ENCODE results near the gene DNAJC7.

DNAJC7 gene

DNA sequence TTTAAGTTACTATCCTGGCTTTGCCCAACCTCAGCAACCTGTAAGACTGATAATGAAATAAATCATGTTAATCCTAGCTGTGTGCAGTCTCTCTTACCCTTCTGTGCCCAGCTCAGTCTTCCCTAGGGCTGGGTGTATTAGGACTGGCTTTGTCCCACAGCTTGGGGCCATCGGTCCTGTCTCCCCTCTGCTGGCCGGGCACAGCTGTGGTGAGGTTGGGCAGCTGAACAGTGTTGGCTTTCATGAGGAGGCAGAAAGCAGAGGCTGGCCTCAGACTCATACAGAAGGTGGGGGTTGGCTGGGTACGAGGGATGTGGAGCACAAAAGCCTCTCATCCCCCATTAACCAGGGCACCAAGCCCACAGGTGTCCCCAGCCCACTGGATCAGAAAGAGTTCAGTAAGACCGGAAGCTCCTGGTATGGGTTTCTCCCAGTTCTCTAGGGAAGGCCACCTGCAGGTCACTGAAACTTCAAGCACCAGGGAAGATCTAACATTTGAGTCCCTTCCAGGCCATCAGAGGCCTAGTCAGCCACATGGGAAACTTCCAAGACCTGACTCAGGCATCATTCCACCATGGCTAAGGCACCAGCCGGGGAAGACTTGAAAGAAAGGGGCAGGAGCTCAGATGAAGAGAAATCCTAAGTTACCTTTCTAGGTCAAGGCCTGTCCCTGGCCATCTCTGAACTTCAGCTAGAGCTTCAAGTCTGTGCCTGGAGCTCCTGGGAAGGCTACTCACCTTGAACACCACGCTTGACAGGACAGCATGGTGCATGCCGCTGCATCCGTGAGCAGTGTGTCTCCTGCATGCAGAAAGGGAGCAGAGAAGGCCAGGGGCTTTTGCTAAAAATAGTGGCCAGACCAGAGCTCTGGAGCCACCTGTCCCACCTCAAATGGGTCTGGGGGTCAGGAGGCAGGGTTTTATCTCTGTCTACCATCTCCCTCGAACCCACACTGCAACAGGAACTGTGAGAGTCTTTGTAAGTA, 41.8 kb downstream of the DNAJC7 start:
- H3K18ac ChIP-seq (ENCODE audit: low read length): no peak overlapping the region
- H3K4me3 ChIP-seq (ENCODE audit: low read depth, low read length): no peak overlapping the region
- no peak overlapping the region for H4K91ac ChIP-seq (ENCODE audit: low read depth, low read length)
- no peak overlapping the region for H2BK12ac ChIP-seq (ENCODE audit: low read length)
- no peak overlapping the region for H3K14ac ChIP-seq (ENCODE audit: low read length)
- H3K27me3 ChIP-seq (ENCODE audit: insufficient read depth, low read length): no peaks in the 10 kb centered on the region
- H3K36me3 ChIP-seq (ENCODE audit: control insufficient read depth in 1 of 2, insufficient read depth in 2 of 2, low read length in 2 of 2): peaks cover 68 to 80% of the 10 kb centered on the region in 2 experiments
- no peaks in the 10 kb centered on the region for H3K9me3 ChIP-seq (ENCODE audit: insufficient read depth, low read depth, low read length)
- no peaks in the 10 kb centered on the region for H3K79me2 ChIP-seq (ENCODE audit: control insufficient read depth, insufficient read depth, low read length, poor library complexity)
- H3K4me2 ChIP-seq (ENCODE audit: low read length): no peak overlapping the region
- no peak overlapping the region for H2AFZ ChIP-seq (ENCODE audit: insufficient read depth, low read length, poor library complexity)
- WGBS (ENCODE audit: extremely low coverage, insufficient coverage, insufficient read length): no CpG with 5 or more reads among the region's 9 CpGs
- H3K27ac ChIP-seq (ENCODE audit: low read depth, low read length): no peak overlapping the region
- no peak overlapping the region for H4K8ac ChIP-seq (ENCODE audit: low read depth, low read length)
- no peak overlapping the region for H3K9ac ChIP-seq (ENCODE audit: low read length)
- H3K4me1 ChIP-seq (ENCODE audit: control insufficient read depth in 1 of 2, insufficient read depth in 2 of 2, low read length in 2 of 2): peaks cover 0 to 4% of the 10 kb centered on the region in 2 experiments
- H2BK120ac ChIP-seq (ENCODE audit: insufficient read depth, low read length, poor library complexity): no peak overlapping the region
- H3K79me1 ChIP-seq (ENCODE audit: low read length): no peaks in the 10 kb centered on the region
- DNase-seq: no peak
- no peak overlapping the region for H2BK5ac ChIP-seq (ENCODE audit: low read depth, low read length, poor library complexity)
- H3K23ac ChIP-seq (ENCODE audit: low read length): no peak overlapping the region
- no peak overlapping the region for H2AK5ac ChIP-seq (ENCODE audit: low read length)
- no peak overlapping the region for H4K12ac ChIP-seq (ENCODE audit: low read depth, low read length)
- no peak overlapping the region for H3K4ac ChIP-seq (ENCODE audit: low read depth, low read length)

DNA sequence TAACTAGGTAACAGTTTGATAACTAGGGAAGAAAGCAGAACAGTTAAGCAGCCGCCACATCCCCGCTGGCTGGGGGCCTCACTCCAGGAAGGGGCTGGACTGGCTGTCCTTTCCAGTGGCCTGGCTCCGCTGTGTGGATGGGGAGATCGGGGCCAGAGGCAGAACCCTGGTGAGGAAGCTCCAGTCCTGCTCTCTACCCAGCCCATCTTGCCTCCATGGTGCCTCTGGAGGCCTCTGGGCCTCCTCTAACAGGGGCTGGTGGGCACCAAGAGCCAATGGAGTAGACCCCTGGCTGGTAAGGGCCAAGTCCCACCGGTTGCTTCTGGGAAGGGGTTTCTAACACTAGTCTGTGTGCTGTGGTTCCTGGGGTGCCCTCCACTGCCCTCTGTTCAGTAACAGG, 42.6 kb downstream of the DNAJC7 start:
- no peaks in the 10 kb centered on the region for H3K79me1 ChIP-seq (ENCODE audit: low read length)
- H2AK5ac ChIP-seq (ENCODE audit: low read length): no peak overlapping the region
- H3K27ac ChIP-seq (ENCODE audit: low read depth, low read length): no peak overlapping the region
- DNase-seq: no peak
- H4K8ac ChIP-seq (ENCODE audit: low read depth, low read length): no peak overlapping the region
- H3K14ac ChIP-seq (ENCODE audit: low read length): no peak overlapping the region
- H3K9me3 ChIP-seq (ENCODE audit: insufficient read depth, low read depth, low read length): no peaks in the 10 kb centered on the region
- H3K9ac ChIP-seq (ENCODE audit: low read length): no peak overlapping the region
- H2BK12ac ChIP-seq (ENCODE audit: low read length): no peak overlapping the region
- H4K91ac ChIP-seq (ENCODE audit: low read depth, low read length): no peak overlapping the region
- H3K4ac ChIP-seq (ENCODE audit: low read depth, low read length): no peak overlapping the region
- H3K4me3 ChIP-seq (ENCODE audit: low read depth, low read length): no peak overlapping the region
- H3K18ac ChIP-seq (ENCODE audit: low read length): no peak overlapping the region
- no peak overlapping the region for H3K23ac ChIP-seq (ENCODE audit: low read length)
- no peak overlapping the region for H4K12ac ChIP-seq (ENCODE audit: low read depth, low read length)
- H3K4me1 ChIP-seq (ENCODE audit: control insufficient read depth in 1 of 2, insufficient read depth in 2 of 2, low read length in 2 of 2): peaks cover 0 to 4% of the 10 kb centered on the region in 2 experiments
- H3K4me2 ChIP-seq (ENCODE audit: low read length): no peak overlapping the region
- no peak overlapping the region for H2BK5ac ChIP-seq (ENCODE audit: low read depth, low read length, poor library complexity)
- H3K27me3 ChIP-seq (ENCODE audit: insufficient read depth, low read length): no peaks in the 10 kb centered on the region
- no peaks in the 10 kb centered on the region for H3K79me2 ChIP-seq (ENCODE audit: control insufficient read depth, insufficient read depth, low read length, poor library complexity)
- no CpG with 5 or more reads among the region's 5 CpGs for WGBS (ENCODE audit: extremely low coverage, insufficient coverage, insufficient read length)
- no peak overlapping the region for H2AFZ ChIP-seq (ENCODE audit: insufficient read depth, low read length, poor library complexity)
- H3K36me3 ChIP-seq (ENCODE audit: control insufficient read depth in 1 of 2, insufficient read depth in 2 of 2, low read length in 2 of 2): peaks cover 64 to 76% of the 10 kb centered on the region in 2 experiments
- H2BK120ac ChIP-seq (ENCODE audit: insufficient read depth, low read length, poor library complexity): no peak overlapping the region

DNA sequence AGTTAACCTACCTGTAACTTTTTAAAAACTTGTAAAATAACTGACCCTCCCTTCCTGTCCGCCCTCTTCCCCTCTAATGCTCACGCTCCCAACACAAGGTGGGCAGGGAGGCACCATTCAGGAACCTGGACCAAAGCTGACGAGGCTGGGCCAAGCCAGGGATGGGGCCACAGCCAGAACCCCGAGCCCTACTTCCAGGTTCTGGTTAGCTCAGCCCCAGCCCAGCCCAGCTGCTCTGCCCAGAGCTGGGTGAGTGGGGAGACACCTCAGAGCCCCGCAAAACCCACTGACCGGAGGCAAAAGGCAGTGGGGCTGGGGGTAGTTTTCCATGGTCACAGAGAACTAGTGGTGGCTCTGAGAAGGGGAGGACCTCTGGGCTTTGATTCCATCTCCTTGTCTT, 43.2 kb downstream of the DNAJC7 start:
- H3K4me2 ChIP-seq (ENCODE audit: low read length): no peak overlapping the region
- peaks cover 0 to 4% of the 10 kb centered on the region in 2 experiments for H3K4me1 ChIP-seq (ENCODE audit: control insufficient read depth in 1 of 2, insufficient read depth in 2 of 2, low read length in 2 of 2)
- no peak overlapping the region for H2AFZ ChIP-seq (ENCODE audit: insufficient read depth, low read length, poor library complexity)
- no peak overlapping the region for H4K12ac ChIP-seq (ENCODE audit: low read depth, low read length)
- no CpG with 5 or more reads among the region's 6 CpGs for WGBS (ENCODE audit: extremely low coverage, insufficient coverage, insufficient read length)
- no peak overlapping the region for H3K4me3 ChIP-seq (ENCODE audit: low read depth, low read length)
- H3K79me1 ChIP-seq (ENCODE audit: low read length): no peaks in the 10 kb centered on the region
- no peak overlapping the region for H3K9ac ChIP-seq (ENCODE audit: low read length)
- no peak overlapping the region for H3K14ac ChIP-seq (ENCODE audit: low read length)
- no peak overlapping the region for H3K27ac ChIP-seq (ENCODE audit: low read depth, low read length)
- H3K23ac ChIP-seq (ENCODE audit: low read length): no peak overlapping the region
- H3K9me3 ChIP-seq (ENCODE audit: insufficient read depth, low read depth, low read length): no peaks in the 10 kb centered on the region
- H2BK120ac ChIP-seq (ENCODE audit: insufficient read depth, low read length, poor library complexity): no peak overlapping the region
- no peaks in the 10 kb centered on the region for H3K27me3 ChIP-seq (ENCODE audit: insufficient read depth, low read length)
- no peak overlapping the region for H2BK12ac ChIP-seq (ENCODE audit: low read length)
- no peak overlapping the region for H3K18ac ChIP-seq (ENCODE audit: low read length)
- H3K36me3 ChIP-seq (ENCODE audit: control insufficient read depth in 1 of 2, insufficient read depth in 2 of 2, low read length in 2 of 2): peaks cover 64 to 76% of the 10 kb centered on the region in 2 experiments
- H2AK5ac ChIP-seq (ENCODE audit: low read length): no peak overlapping the region
- DNase-seq: no peak
- no peak overlapping the region for H4K8ac ChIP-seq (ENCODE audit: low read depth, low read length)
- H3K4ac ChIP-seq (ENCODE audit: low read depth, low read length): no peak overlapping the region
- H4K91ac ChIP-seq (ENCODE audit: low read depth, low read length): no peak overlapping the region
- H2BK5ac ChIP-seq (ENCODE audit: low read depth, low read length, poor library complexity): no peak overlapping the region
- no peaks in the 10 kb centered on the region for H3K79me2 ChIP-seq (ENCODE audit: control insufficient read depth, insufficient read depth, low read length, poor library complexity)

DNA sequence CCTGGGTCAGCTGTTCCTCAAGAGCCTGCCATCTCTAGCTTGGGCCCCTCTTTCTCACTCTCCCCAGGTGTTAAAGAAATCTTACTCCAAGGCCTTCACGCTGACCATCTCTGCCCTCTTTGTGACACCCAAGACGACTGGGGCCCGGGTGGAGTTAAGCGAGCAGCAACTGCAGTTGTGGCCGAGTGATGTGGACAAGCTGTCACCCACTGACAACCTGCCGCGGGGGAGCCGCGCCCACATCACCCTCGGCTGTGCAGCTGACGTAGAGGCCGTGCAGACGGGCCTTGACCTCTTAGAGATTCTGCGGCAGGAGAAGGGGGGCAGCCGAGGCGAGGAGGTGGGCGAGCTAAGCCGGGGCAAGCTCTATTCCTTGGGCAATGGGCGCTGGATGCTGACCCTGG, 43.8 kb downstream of the DNAJC7 start:
- no peak overlapping the region for H2BK120ac ChIP-seq (ENCODE audit: insufficient read depth, low read length, poor library complexity)

More for the DNA sequence above, 43.8 kb downstream of the DNAJC7 start:
- no peak overlapping the region for H2BK12ac ChIP-seq (ENCODE audit: low read length)
- H2BK5ac ChIP-seq (ENCODE audit: low read depth, low read length, poor library complexity): no peak overlapping the region
- no peak overlapping the region for H3K4me2 ChIP-seq (ENCODE audit: low read length)
- no peak overlapping the region for H2AFZ ChIP-seq (ENCODE audit: insufficient read depth, low read length, poor library complexity)
- no CpG with 5 or more reads among the region's 19 CpGs for WGBS (ENCODE audit: extremely low coverage, insufficient coverage, insufficient read length)
- H2AK5ac ChIP-seq (ENCODE audit: low read length): no peak overlapping the region
- no peak overlapping the region for H3K23ac ChIP-seq (ENCODE audit: low read length)
- H3K27ac ChIP-seq (ENCODE audit: low read depth, low read length): no peak overlapping the region
- DNase-seq: no peak
- H3K4me1 ChIP-seq (ENCODE audit: control insufficient read depth in 1 of 2, insufficient read depth in 2 of 2, low read length in 2 of 2): peaks cover 0 to 4% of the 10 kb centered on the region in 2 experiments
- H4K12ac ChIP-seq (ENCODE audit: low read depth, low read length): no peak overlapping the region
- no peaks in the 10 kb centered on the region for H3K79me1 ChIP-seq (ENCODE audit: low read length)
- H3K14ac ChIP-seq (ENCODE audit: low read length): no peak overlapping the region
- H3K4me3 ChIP-seq (ENCODE audit: low read depth, low read length): no peak overlapping the region
- no peaks in the 10 kb centered on the region for H3K27me3 ChIP-seq (ENCODE audit: insufficient read depth, low read length)
- H3K36me3 ChIP-seq (ENCODE audit: control insufficient read depth in 1 of 2, insufficient read depth in 2 of 2, low read length in 2 of 2): peaks cover 66 to 80% of the 10 kb centered on the region in 2 experiments
- no peak overlapping the region for H3K18ac ChIP-seq (ENCODE audit: low read length)
- no peaks in the 10 kb centered on the region for H3K79me2 ChIP-seq (ENCODE audit: control insufficient read depth, insufficient read depth, low read length, poor library complexity)
- no peak overlapping the region for H3K9ac ChIP-seq (ENCODE audit: low read length)
- H3K4ac ChIP-seq (ENCODE audit: low read depth, low read length): no peak overlapping the region
- H4K8ac ChIP-seq (ENCODE audit: low read depth, low read length): no peak overlapping the region
- H4K91ac ChIP-seq (ENCODE audit: low read depth, low read length): no peak overlapping the region
- no peaks in the 10 kb centered on the region for H3K9me3 ChIP-seq (ENCODE audit: insufficient read depth, low read depth, low read length)

Data from trophoblast cell (in vitro differentiated cells and primary cell).